D341Med (cell line): ENCODE measurements around the gene OR5K2.
A peak's percentile ranks its signal among the peaks of the same experiment; 100 is the strongest.

Source experiments
- DNase-seq: peaks from one replicate; pipeline ENCODE4 v3.0.0; 2012; ENCODE audit warnings: low spot score

The OR5K2 gene

GRCh38 chr3:98522544-98523281, 25.2 kb downstream of the OR5K2 start, which contains the start of gene CLDND1:
CLDND1 (minus strand) TSS chr3:98522902; CDS start chr3:98521424, 1,478 bp downstream.
- DNase-seq: peak; percentile 98

GRCh38 chr3:98525494-98525893, 28.0 kb downstream of the OR5K2 start:
- DNase-seq: no peak

GRCh38 chr3:98528474-98529346, 31.2 kb downstream of the OR5K2 start:
- DNase-seq: no peak

GRCh38 chr3:98529856-98530459, 32.5 kb downstream of the OR5K2 start:
- DNase-seq: no peak

GRCh38 chr3:98530676-98531075, 33.2 kb downstream of the OR5K2 start:
- no peak for DNase-seq

GRCh38 chr3:98531622-98532274, 34.3 kb downstream of the OR5K2 start, which contains the start of gene GPR15:
GPR15 (plus strand) TSS chr3:98531978; CDS start chr3:98532034, 56 bp downstream.
- DNase-seq: no peak

GRCh38 chr3:98532275-98532637, 34.8 kb downstream of the OR5K2 start:
- no peak for DNase-seq

GRCh38 chr3:98532709-98533571, 35.5 kb downstream of the OR5K2 start:
- DNase-seq: no peak

GRCh38 chr3:98534168-98534567, 36.7 kb downstream of the OR5K2 start:
- no peak for DNase-seq

- DNase-seq: no peak
Observed at GRCh38 chr3:98534734-98535133, 37.3 kb downstream of the OR5K2 start.

- DNase-seq: no peak
Observed at GRCh38 chr3:98536456-98537017, 39.1 kb downstream of the OR5K2 start.

- no peak for DNase-seq
Observed at GRCh38 chr3:98540346-98540745, 42.9 kb downstream of the OR5K2 start.

GRCh38 chr3:98541695-98542094, 44.2 kb downstream of the OR5K2 start:
- no peak for DNase-seq

GRCh38 chr3:98542623-98543022, 45.1 kb downstream of the OR5K2 start:
- DNase-seq: no peak

- DNase-seq: no peak
Observed at GRCh38 chr3:98545940-98546339, 48.5 kb downstream of the OR5K2 start.
